Choroid plexus epithelial cell (primary cell): Measurements from ENCODE around the gene STRADB.

ENCODE experiments used
- DNase-seq: peaks from one replicate; pipeline ENCODE4 v3.0.0-alpha.2; 2010; ENCODE audit warnings: low read depth
- H3K4me3 ChIP-seq: 2 replicates; pipeline ENCODE4 v1.5.1; 2011; ENCODE audit warnings: low read depth, mild to moderate bottlenecking, control low read depth, low read length, moderate library complexity
- CTCF ChIP-seq: conservative IDR thresholded peaks from 2 replicates; pipeline ENCODE4 v1.5.1; 2011; ENCODE audit warnings: low read depth, mild to moderate bottlenecking, control low read depth, inconsistent platforms, low read length, moderate library complexity

STRADB gene

GRCh38 chr2:201452922-201453643 is 1.5 kb downstream of the STRADB start:
- DNase-seq, result no peak
- no peak for TF ChIP-seq CTCF
- H3K4me3 ChIP-seq, result peak overlapping the region; percentile 96

- no peak overlapping the region for H3K4me3 ChIP-seq
- no peak for DNase-seq
- TF ChIP-seq CTCF, result no peak
Observed at GRCh38 chr2:201458381-201458780, 6.8 kb downstream of the STRADB start.

GRCh38 chr2:201460532-201460931 is 9.0 kb downstream of the STRADB start:
- TF ChIP-seq CTCF, result no peak

GRCh38 chr2:201464547-201464946 is 13.0 kb downstream of the STRADB start:
- no peak for TF ChIP-seq CTCF

More at GRCh38 chr2:201460532-201460931, 9.0 kb downstream of the STRADB start:
- no peak for DNase-seq
- no peak overlapping the region for H3K4me3 ChIP-seq

GRCh38 chr2:201465524-201465971 is 14.0 kb downstream of the STRADB start:
- TF ChIP-seq CTCF, result no peak
- no peak overlapping the region for H3K4me3 ChIP-seq
- DNase-seq, result peak; percentile 33

More at GRCh38 chr2:201464547-201464946, 13.0 kb downstream of the STRADB start:
- H3K4me3 ChIP-seq, result no peak overlapping the region
- no peak for DNase-seq

GRCh38 chr2:201466050-201466675 is 14.6 kb downstream of the STRADB start:
- DNase-seq, result peak; percentile 90
- no peak for TF ChIP-seq CTCF
- no peak overlapping the region for H3K4me3 ChIP-seq

- H3K4me3 ChIP-seq, result no peak overlapping the region
- DNase-seq, result peak; percentile 38
- no peak for TF ChIP-seq CTCF
Observed at GRCh38 chr2:201467666-201468065, 16.1 kb downstream of the STRADB start.
